Anterior cingulate cortex (tissue), 58 donors: ENCODE measurements around the gene HMX2.

ENCODE experiments used
- DNase-seq, 58 donors: peaks; one replicate each; lab custom pipeline; 2025; lab: John Stamatoyannopoulos, UW

The HMX2 gene

DNA sequence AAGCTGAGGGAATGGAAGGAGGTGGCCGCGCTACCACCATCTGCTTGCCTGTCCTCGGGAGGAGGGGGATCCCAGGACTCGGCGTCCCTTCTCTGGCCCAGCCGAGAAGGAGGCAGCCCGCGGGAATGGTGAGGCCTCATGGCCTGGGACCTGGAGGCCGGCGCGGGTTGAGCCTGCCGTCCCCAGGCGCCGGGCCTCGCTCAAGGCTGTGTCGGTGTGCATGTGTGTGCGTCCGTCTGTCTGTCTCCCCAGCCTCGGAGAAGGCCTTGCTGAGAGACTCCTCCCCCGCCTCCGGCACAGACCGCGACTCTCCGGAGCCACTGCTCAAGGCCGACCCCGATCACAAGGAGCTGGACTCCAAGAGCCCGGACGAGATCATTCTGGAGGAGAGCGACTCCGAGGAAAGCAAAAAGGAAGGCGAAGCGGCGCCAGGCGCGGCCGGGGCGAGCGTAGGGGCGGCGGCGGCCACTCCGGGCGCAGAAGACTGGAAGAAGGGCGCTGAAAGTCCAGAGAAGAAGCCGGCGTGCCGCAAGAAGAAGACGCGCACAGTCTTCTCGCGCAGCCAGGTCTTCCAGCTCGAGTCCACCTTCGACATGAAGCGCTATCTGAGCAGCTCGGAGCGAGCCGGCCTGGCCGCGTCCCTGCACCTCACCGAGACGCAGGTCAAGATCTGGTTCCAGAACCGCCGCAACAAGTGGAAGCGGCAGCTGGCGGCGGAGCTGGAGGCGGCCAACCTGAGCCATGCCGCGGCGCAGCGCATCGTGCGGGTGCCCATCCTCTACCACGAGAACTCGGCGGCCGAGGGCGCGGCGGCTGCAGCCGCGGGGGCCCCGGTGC lies 10.9 kb upstream of the HMX2 start:
- no peak for DNase-seq

DNA sequence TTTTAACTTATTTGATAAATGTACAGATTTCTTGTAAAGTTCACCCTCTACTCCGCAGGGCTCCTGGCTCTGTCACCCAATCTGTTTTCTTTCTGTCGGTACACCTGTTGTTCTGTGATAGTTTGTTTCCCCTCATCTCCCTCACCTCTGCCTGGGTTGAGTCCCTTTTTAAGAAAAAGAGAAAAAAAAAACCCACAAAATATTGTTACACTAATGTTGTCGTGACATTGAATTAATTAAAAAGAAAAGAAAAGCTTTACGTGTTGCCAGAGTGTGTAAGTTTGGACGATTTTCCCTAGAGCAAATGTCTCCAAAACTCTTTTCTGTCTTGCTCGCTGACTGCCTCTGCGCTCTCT lies 8.8 kb upstream of the HMX2 start:
- DNase-seq: no peak

DNA sequence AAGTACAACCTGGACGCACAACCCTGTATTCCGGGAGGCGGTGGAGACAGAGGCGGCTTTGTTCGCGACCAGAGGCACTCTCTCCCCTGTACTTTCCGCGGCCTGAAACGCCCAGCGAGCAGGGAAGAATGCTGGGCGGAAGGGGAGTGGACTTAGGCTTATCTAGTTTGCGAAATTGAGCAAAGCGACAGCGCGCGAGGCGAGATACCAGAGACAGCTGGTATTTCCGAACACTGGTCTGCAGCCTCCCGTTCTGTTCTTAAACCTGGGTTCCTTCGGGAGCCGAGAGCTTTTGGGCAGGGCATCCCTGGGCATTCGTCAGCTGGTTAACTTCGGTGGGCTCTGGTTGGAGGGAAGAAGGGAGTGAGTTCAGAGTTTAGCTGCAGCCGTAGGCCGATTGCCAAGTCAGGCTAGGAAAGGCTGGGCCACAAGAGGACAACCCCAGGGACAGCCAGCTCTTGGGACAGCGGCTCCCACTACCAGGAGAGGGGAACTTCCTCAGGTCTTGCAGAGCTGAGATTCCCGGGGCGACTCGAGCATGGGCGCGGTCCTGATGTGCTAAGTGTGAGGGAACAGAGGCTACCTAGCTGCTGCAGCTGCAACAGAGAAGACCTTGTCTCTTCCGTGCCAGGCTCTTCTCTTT lies 8.3 kb upstream of the HMX2 start:
- no peak for DNase-seq

DNA sequence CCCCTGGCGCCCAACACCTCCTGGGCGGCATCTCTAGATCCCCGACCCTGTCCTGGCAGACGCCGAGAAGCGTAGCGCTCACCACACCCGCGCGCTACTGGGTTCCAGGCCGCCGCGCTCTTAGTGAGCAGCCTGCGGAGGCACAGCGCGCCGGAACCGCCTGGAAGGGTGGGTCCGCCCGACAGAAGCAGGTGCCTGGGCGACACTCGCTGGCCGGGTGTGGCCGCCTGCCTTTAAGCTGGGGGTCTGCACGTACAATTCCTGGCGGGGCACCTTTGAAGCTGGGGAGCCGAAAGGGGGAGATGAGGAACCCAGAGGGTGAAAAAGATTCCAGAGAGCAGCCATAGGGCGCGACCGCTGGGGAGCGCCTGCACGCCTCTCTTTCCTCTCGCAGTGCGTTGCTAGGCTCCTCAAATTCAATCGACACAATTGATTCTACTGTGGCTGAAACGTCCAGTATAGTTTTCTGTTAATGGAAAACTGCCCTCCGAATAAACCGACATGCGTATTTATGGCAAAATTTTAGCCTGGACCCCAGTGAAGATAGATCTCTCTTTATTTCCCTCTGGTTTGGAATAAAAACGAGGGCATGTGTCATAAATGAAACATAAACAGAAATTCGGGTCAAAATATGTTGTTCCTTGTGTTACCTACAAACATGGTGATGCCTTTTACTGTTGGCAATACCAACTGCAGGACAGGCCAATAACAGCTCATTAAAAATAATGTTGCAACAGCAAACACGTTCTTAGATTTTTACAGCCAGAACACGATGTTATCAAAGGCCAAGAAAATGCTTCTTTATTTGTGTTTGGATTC lies 7.6 kb upstream of the HMX2 start:
- DNase-seq: no peak

DNA sequence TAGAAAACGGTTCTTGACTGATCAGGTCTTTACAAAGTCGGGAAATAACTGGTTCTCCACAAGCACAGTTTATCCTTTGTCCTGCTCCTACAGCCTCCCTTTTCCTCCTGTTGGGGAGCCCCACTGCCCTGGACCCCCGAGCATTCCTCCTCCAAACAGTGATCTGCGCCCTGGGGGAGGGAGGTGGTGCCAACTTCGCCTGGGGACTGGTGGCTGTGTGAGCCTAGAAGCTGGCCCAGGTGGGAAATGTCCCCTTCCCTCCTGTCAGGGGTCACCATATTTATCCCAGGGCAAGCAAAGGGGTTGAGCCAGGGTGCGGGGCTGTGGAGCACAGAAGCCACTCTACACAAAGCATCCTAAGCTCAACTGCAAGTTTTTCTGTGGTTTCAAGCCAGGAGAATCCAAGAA lies 6.9 kb upstream of the HMX2 start:
- no peak for DNase-seq

DNA sequence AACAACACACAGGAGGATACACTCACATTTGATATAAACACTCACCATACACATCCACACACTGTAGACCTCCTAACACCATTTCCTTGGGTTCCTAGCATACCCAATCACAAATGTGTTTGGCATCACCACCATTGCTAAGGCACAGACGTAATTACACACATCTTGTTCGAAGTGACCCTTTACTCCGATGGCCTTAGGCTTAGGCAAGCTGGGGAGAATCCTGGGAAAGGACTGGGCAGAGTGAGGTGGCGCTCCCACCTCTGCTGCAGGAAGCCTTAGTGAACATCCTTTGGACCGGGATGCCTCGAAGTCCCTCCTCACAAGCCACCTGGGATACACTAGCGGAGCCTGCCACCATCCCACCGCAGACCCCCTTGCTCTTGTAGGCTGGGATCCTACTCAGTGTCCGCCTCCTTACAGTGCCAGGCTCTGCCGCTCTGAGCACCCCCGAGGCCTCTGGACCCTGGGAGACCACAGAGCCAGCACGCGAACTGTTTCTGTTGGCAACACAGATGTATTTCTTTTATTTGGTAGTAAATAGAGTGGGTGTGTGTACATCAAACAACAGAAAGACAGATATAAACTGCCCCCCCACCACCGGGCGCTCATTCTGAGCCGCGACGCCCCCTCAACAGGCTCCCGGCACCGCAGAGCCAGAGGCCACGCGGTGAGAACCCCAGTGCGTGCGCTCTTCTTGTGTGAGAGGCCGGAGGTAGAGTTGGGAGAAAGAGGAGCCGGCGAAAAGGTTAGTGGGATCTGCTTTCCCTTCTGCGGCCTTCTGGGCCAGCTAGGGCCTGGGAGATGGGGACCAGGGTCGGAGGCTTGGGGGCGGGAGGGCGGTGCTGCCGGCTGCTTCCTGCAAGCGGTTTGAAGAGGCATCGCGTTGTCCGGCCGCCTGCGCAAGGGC lies 5.9 kb upstream of the HMX2 start:
- no peak for DNase-seq

DNA sequence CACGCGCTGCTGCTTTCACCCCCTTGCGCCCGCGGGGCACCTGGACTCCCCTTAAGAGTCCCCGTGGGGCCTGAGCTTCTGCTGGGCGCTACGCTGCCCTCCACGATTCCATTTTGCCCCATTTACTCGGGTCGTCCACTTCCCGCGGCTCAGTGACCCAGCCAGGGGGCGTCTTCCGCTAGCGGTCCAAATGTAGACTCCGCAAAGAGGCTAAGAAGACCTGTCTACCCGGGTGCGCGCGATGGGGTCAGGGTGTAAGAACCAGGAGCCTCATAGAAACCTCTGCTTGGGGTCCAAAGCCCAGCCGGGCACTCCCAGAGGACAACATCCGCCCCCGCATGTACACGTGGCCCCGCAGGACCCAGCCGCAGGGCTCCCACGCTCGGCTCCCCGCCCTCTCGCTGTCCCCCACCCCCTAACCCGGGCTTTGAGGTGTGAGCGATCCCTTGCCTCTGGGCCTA lies 5.2 kb upstream of the HMX2 start:
- no peak for DNase-seq

DNA sequence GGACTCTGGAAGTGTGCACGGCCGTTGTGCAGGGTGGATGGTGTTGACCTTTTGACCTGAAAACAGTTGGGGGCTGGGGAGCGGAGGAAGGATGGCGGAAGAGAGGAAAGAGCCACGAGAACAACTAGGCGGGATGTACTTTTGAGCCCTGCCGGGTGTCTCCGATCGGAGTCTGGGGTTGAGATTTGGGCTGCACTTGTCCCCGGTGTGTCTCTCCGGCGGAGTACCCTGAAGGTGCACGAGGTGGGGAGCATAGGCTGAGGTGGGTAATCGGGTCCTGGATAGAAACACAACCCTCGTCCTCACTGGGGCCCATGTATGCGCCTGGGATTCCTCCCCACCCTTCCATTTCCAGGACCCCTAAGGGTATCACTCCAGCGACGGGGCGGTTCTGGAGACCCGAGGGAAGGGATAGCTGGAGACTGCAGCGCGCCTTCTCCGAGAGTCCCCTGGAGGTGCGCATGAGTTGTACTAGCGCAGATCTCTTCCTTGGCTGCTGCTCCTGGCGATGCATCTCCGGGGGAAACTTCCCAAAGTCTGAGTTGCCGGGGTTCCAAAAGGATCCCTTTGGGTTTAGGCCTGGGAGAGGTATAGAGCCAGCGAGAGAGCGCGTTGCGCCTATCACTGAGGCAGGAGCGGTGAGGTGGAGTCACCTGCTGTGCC lies 4.6 kb upstream of the HMX2 start:
- DNase-seq: no peak

DNA sequence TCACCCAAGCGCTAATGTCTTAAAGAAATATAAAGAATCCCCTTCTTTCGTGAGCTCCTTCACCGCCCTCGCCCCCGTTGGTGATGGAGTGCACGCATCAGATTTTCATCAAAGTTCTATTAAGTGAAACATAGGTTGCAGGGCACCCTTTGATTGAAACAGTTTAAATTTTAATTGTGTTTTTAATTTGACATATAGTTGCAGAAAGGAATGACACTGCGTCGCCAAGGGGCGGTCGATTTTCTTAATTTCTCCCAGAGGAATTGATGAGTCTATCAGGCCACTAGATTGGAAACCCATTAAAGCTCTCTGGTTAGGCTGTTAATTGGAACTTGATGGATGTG lies 4.1 kb upstream of the HMX2 start:
- no peak for DNase-seq

DNA sequence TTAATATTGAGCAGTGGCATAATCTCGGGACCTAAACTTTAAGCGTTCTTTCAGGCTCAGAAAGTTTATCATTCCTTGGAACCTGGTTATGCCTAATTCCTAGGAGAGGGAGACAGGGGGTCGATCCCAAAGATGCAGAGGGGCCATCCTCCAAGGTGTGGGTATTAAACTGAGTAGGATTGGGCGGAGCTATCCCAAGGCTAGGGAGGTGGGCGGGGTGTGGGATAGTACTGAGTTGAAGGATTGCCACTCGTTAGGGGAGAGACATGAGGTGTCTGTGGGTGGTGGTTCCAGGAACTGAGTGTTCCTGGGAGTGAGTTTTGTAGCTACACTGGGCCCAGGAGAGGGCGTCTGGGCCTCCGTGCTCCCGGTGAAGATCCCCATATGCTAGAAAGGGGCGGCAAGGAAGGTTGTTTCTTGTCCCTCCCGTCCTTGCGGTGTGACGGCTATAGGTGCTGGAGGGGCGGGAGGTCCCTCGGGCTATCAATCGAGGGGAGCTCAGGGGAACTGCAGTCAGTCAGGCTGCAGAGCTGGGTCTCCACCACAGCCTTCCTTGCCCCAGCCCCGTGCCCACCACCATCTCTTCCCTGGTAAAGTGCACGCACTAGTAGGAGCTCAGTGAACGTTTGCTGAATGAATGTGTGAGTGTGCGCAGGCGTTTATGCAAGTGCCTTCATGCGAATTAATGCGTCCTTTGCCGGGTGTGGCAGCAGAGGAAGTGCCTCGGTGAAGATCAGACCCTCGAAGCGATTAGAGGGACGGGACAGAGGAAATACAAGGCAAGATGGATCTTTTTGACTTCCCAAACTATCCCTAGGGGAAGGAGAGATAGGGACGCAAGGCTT lies 3.0 kb upstream of the HMX2 start:
- no peak for DNase-seq

DNA sequence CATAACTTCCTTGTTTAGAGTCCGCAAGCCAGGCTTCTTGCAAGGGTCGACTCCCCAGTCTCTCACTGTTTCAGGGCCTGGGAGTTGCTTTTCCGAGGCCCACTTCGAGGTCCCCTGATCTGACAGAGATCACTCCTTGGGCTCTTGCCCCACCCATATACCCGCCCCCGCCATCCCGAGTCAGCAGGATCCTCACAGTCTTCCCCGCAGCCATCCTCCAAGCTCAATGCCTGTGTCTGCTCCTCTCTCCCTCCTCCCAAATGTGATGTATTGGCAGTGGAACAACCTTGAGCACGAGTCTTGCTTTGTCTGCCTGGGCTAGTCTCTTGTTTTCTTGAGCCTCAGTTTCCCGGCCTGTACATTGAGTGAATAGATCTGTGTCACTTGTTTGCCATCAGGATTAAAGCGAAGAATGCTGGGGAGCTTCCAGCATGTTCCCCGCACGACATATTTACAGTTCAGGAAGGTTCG lies 2.4 kb upstream of the HMX2 start:
- no peak for DNase-seq

DNA sequence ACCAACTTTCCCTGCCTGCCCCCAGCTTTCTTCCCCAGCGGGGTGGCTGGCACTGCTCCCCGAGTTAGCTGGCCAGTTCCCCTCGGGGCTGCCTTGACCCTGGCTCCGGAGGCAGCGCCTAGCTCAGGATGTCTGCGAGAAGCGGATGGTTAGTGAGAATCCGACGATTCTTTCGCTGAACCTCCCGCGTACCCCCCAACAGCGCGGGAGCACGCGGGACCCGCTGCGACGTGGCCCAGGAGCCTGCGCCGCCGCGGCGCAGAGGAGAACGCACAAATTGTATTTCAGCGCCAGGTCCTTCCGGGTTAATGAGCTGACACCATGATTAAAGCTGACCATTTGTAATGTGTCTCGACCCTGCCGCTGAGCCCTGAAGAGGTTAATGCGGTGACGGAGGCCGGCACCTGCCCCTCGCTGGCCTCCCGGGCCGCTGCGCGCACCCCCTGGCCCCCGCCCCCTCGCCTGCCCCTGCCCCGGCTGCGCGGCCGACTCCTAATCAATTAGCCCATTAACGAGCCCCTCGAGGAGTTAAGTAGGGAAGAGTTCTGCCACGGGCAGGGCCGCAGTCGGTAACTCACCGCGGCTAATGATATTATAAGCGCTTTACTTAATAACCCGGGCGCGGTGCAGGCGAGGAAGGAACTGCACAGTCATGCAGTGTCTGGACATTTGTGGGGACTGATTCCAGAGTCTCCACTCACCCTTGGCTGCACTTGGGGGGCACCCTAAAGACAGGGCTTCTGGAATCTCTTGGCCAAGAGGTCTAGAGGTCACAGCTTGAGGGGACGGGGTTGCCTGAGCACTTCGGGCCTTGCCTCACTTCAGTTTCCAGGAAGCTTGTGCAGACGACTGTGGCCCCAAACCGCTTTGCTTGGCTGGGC lies 1.7 kb upstream of the HMX2 start:
- no peak for DNase-seq

DNA sequence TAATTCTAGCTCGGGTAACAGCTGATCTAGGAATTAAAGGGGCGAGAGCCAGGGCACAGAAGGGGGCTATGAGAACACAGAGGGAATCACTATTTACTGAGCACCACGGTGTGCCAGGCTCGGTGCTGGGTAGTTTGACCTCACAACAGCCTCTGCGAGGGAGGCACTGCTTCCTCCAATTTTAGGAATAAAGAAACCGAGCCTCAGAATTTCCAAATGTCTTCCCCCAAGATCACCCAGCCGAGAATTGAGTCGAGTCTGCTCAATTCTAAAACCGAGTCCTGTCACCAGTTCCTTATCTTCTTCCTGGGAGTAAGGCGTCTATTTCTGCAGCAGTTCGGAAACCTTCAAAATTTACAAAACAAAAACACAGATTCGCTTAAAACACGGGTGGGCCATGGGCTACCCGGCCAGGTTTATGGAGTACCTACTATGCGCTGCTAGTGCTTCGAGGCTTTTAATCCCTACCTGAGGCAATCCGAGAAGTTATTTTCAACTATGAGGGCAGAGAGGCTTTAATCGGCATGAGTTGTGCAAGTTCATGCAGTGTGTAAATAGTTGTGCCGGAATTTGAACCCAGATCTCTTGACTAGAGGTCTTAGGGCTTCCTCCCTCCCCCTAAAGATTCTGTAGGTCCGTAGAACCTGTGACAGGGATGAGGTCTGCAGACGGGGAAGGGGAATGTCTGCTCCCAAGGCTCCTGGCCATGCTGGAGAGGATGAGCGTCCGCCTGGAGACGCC lies 872 bp upstream of the HMX2 start:
- DNase-seq: no peak

DNA sequence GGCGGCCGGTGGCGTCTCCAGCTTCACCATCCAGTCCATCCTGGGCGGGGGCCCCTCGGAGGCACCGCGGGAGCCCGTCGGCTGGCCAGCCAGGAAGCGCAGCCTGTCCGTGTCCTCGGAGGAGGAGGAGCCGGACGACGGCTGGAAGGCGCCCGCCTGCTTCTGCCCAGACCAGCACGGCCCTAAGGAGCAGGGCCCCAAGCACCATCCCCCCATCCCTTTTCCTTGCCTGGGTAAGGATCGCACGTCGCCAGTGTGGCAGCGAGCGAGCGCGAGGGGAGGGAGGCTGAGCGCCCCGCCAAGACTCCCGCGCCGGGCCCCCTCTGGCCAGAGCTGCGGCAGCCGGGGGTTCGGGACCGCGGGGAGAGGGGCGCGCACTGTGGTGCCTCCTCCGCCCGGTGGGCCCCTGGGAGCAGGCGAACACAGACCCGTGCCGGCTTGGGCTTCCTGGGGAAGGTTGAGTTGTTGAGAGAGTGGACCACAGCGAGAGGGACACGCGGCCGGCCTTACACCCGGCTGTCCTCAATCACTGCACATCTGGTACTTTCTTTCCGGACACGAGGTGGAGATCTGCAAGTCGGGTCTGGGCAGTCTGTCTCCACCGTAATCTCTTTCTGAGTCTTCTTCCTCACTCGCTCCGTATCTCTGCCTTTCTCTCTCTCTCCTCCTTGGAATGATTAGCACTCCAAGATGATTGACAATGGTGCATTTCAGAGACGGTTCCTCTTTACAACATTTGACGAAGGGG lies 652 bp downstream of the HMX2 start:
- DNase-seq: no peak

DNA sequence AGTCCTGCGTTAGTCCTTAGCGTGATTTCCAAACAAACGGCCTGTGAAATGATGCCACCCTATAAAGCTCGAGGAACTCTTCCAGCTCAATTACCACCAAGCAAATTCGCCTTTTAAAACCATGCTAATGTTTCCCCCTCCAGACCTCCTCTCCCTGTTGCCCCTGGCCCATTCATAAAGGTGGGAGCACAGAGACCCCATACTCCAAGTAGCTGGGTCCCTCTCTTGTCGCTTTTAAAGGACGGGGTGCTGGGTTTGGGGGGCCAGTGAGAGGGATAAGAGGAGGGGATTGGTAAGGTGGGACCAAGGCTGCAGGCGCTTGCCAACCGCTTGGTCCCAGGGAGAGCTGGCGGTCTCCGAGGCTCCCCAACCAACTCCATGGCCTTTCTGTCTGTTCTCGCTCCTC lies 1.2 kb downstream of the HMX2 start:
- no peak for DNase-seq

DNA sequence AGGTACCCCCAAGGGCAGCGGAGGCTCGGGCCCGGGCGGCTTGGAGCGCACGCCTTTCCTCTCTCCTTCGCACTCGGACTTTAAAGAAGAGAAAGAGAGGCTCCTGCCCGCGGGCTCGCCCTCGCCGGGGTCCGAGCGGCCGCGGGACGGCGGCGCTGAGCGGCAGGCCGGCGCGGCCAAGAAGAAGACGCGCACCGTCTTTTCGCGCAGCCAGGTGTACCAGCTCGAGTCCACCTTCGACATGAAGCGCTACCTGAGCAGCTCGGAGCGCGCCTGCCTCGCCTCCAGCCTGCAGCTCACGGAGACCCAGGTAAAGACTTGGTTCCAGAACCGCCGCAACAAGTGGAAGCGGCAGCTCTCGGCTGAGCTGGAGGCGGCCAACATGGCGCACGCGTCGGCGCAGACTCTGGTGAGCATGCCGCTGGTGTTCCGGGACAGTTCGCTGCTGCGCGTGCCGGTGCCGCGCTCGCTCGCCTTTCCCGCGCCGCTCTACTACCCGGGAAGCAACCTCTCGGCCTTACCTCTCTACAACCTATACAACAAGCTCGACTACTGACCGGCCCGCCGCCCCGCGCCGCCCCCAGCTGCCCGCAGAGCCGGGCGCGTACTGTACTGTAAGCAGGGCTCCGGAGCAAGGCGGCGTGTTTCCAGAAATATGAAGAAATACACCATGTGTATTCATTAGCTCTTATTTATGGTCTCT lies 1.8 kb downstream of the HMX2 start:
- DNase-seq: no peak
